HepG2 (cell line): ENCODE data around the gene ZNF616. TPM values are rescaled to one million over a fixed set of nuclear protein-coding genes. Genes with fewer than 3 reads are reported as not detected.

ENCODE experiments used
- ARHGAP35 ChIP-seq: sonication (generic); formaldehyde crosslinking; IDR thresholded peaks from 2 replicates; pipeline ENCODE4 v1.9.0; 2022; ENCODE audit warnings: mild to moderate bottlenecking, inconsistent platforms, moderate library complexity, missing genetic modification reagents, borderline replicate concordance
- BRD4 ChIP-seq: sonication (generic); formaldehyde crosslinking; IDR thresholded peaks from 2 replicates; pipeline ENCODE4 v1.4.0; 2020; ENCODE audit warnings: missing genetic modification reagents
- HDAC1 ChIP-seq: sonication (generic); formaldehyde crosslinking; IDR thresholded peaks from 2 replicates; pipeline ENCODE4 v1.5.1; 2020; ENCODE audit warnings: mild to moderate bottlenecking, missing genetic modification reagents
- KLF12 ChIP-seq: sonication (generic); formaldehyde crosslinking; IDR thresholded peaks from 2 replicates; pipeline ENCODE4 v1.4.0; 2020; ENCODE audit warnings: missing genetic modification reagents, borderline replicate concordance
- NCOA5 ChIP-seq: sonication (generic); formaldehyde crosslinking; IDR thresholded peaks from 2 replicates; pipeline ENCODE4 v1.4.0; 2020; ENCODE audit warnings: missing genetic modification reagents
- NFYC ChIP-seq: IDR thresholded peaks from 2 replicates; pipeline ENCODE4 v1.6.1; 2016; ENCODE audit warnings: missing genetic modification reagents, missing compliant biosample characterization
- RBFOX2 ChIP-seq: fragments of 200-400 bp; formaldehyde crosslinking; IDR thresholded peaks from 2 replicates; pipeline ENCODE4 v1.6.1; 2017; ENCODE audit warnings: low read depth, mild to moderate bottlenecking, low read length
- SP1 ChIP-seq, 2 experiments: fragments of 450-650 bp in 1 of 2; sonication (generic) in 1 of 2; formaldehyde crosslinking in 1 of 2; IDR thresholded peaks; 2 replicates each; pipeline versions ENCODE4 v1.4.0 to v1.6.1; 2016 to 2020; ENCODE audit warnings: missing genetic modification reagents in 1 of 2
- ZMAT3 ChIP-seq: sonication (generic); formaldehyde crosslinking; conservative IDR thresholded peaks from 2 replicates; pipeline ENCODE4 v1.7.0; 2021; ENCODE audit warnings: missing genetic modification reagents
- ZNF549 ChIP-seq: sonication (generic); formaldehyde crosslinking; IDR thresholded peaks from 2 replicates; pipeline ENCODE4 v1.5.0; 2020; ENCODE audit warnings: missing genetic modification reagents
- polyA plus RNA-seq, 8 experiments: library from polyadenylated mRNA; depleted of rRNA in 3 of 8; stranded (reverse) in 7 of 8; unstranded in 1 of 8; fragments of >200 nt; fragmentation: Illumina TruSeq in 4 of 8; extraction: Trizol in 4 of 8; gene quantifications; 2 replicates each; pipeline versions ENCODE4 v1.2.1 to v1.2.3, GENCODE V29; 2011 to 2016; ENCODE audit warnings: low read depth in 4 of 8, missing spikeins in 1 of 8, mixed read lengths in 1 of 8; ENCODE audit not compliant: insufficient read depth in 1 of 8
- total RNA-seq, 5 experiments: library from RNA; depleted of rRNA; stranded (reverse); fragments of >200 nt; fragmentation: Illumina TruSeq; extraction: Trizol; gene quantifications; 2 replicates each; pipeline ENCODE4 v1.2.3, GENCODE V29; 2016; ENCODE audit warnings: low read depth in 1 of 5
- TF ChIP-seq, protein P1 (sequence below): sonication (generic); formaldehyde crosslinking; IDR thresholded peaks from 2 replicates; pipeline ENCODE4 v1.5.1; 2020; ENCODE audit warnings: mild to moderate bottlenecking, missing genetic modification reagents, borderline replicate concordance
- TF ChIP-seq, protein P2 (sequence below): sonication (generic); formaldehyde crosslinking; IDR thresholded peaks from 2 replicates; pipeline ENCODE4 v1.8.0; 2022; ENCODE audit warnings: missing genetic modification reagents, mild to moderate bottlenecking, borderline replicate concordance
- TF ChIP-seq, protein P3 (sequence below): sonication (generic); formaldehyde crosslinking; IDR thresholded peaks from 2 replicates; pipeline ENCODE4 v1.4.0; 2020; ENCODE audit warnings: mild to moderate bottlenecking, missing genetic modification reagents

The ZNF616 gene
- total and polyA plus RNA-seq, 2 of the 13 experiments (the other 11 are each of a cell fraction or from before 2014, with no cell fraction given), result 2.2 to 10.4 TPM

DNA sequence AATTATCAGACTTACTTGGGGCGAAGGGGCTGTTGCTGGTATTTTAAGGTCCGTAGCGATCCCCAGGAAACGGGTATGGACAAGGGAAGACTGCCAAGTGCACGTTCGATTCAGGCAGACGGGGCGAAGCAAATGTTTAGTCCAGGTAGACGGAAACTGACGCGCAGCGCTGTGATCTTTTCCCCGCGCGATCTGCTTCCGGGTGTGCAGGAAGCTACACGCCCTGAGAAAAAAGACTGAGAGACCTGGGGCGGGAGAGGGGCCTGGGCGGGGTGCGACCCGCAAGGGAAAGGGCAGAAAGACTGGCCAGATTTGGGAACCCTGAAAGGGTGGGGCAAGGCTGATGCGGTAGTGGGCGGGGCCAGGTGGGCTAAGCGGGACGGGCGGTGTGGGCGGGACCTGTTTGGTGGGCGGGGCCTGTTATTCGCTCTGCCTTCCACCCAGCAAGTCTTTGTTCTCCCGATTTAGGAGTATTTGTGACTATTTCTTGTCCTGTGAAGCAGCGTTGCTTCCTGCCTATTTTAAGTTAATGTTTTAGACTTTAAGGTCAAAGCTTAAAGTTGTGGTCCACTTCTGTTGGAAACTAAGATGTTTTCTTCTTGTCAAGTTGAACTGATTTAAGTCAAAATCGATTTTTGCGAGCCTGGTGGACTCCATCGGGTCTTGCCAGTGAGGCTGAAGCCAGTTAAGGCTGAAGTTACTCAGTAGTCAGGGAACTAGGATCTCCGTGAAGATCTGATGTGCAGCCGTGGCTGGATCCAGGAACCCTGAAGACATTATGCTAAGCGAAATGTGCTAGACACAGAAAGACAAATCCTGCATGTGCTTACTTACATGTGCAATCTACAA, 31.8 kb upstream of the ZNF616 start, which contains the start of gene ZNF836 (continued):
- TF ChIP-seq, protein P1, sequence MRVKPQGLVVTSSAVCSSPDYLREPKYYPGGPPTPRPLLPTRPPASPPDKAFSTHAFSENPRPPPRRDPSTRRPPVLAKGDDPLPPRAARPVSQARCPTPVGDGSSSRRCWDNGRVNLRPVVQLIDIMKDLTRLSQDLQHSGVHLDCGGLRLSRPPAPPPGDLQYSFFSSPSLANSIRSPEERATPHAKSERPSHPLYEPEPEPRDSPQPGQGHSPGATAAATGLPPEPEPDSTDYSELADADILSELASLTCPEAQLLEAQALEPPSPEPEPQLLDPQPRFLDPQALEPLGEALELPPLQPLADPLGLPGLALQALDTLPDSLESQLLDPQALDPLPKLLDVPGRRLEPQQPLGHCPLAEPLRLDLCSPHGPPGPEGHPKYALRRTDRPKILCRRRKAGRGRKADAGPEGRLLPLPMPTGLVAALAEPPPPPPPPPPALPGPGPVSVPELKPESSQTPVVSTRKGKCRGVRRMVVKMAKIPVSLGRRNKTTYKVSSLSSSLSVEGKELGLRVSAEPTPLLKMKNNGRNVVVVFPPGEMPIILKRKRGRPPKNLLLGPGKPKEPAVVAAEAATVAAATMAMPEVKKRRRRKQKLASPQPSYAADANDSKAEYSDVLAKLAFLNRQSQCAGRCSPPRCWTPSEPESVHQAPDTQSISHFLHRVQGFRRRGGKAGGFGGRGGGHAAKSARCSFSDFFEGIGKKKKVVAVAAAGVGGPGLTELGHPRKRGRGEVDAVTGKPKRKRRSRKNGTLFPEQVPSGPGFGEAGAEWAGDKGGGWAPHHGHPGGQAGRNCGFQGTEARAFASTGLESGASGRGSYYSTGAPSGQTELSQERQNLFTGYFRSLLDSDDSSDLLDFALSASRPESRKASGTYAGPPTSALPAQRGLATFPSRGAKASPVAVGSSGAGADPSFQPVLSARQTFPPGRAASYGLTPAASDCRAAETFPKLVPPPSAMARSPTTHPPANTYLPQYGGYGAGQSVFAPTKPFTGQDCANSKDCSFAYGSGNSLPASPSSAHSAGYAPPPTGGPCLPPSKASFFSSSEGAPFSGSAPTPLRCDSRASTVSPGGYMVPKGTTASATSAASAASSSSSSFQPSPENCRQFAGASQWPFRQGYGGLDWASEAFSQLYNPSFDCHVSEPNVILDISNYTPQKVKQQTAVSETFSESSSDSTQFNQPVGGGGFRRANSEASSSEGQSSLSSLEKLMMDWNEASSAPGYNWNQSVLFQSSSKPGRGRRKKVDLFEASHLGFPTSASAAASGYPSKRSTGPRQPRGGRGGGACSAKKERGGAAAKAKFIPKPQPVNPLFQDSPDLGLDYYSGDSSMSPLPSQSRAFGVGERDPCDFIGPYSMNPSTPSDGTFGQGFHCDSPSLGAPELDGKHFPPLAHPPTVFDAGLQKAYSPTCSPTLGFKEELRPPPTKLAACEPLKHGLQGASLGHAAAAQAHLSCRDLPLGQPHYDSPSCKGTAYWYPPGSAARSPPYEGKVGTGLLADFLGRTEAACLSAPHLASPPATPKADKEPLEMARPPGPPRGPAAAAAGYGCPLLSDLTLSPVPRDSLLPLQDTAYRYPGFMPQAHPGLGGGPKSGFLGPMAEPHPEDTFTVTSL (CRISPR knock-in tag), result 0 out of 2 replicates have a peak, but pooled peaks have one; percentile 22
- TF ChIP-seq SP1 (IDR thresholded peaks at IDR 0.05) (no peak), SP1 (CRISPR knock-in tag; IDR thresholded peaks at IDR 0.05) (peak; percentile 45; the same call in 1 of the 2 replicates), BRD4 (CRISPR knock-in tag) (0 out of 2 replicates have a peak, but pooled peaks have one; percentile 13), ZMAT3 (no peak), NFYC (no peak), KLF12 (CRISPR knock-in tag) (peak; percentile 43; the same call in 1 of the 2 replicates), ZNF549 (CRISPR knock-in tag) (no peak), NCOA5 (no peak), HDAC1 (peak; percentile 65; the same call in 1 of the 2 replicates), ARHGAP35 (CRISPR knock-in tag) (no peak), RBFOX2 (0 out of 2 replicates have a peak, but pooled peaks have one; percentile 20)
- TF ChIP-seq, protein P2, sequence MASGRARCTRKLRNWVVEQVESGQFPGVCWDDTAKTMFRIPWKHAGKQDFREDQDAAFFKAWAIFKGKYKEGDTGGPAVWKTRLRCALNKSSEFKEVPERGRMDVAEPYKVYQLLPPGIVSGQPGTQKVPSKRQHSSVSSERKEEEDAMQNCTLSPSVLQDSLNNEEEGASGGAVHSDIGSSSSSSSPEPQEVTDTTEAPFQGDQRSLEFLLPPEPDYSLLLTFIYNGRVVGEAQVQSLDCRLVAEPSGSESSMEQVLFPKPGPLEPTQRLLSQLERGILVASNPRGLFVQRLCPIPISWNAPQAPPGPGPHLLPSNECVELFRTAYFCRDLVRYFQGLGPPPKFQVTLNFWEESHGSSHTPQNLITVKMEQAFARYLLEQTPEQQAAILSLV (CRISPR knock-in tag), result no peak
- TF ChIP-seq, protein P3, sequence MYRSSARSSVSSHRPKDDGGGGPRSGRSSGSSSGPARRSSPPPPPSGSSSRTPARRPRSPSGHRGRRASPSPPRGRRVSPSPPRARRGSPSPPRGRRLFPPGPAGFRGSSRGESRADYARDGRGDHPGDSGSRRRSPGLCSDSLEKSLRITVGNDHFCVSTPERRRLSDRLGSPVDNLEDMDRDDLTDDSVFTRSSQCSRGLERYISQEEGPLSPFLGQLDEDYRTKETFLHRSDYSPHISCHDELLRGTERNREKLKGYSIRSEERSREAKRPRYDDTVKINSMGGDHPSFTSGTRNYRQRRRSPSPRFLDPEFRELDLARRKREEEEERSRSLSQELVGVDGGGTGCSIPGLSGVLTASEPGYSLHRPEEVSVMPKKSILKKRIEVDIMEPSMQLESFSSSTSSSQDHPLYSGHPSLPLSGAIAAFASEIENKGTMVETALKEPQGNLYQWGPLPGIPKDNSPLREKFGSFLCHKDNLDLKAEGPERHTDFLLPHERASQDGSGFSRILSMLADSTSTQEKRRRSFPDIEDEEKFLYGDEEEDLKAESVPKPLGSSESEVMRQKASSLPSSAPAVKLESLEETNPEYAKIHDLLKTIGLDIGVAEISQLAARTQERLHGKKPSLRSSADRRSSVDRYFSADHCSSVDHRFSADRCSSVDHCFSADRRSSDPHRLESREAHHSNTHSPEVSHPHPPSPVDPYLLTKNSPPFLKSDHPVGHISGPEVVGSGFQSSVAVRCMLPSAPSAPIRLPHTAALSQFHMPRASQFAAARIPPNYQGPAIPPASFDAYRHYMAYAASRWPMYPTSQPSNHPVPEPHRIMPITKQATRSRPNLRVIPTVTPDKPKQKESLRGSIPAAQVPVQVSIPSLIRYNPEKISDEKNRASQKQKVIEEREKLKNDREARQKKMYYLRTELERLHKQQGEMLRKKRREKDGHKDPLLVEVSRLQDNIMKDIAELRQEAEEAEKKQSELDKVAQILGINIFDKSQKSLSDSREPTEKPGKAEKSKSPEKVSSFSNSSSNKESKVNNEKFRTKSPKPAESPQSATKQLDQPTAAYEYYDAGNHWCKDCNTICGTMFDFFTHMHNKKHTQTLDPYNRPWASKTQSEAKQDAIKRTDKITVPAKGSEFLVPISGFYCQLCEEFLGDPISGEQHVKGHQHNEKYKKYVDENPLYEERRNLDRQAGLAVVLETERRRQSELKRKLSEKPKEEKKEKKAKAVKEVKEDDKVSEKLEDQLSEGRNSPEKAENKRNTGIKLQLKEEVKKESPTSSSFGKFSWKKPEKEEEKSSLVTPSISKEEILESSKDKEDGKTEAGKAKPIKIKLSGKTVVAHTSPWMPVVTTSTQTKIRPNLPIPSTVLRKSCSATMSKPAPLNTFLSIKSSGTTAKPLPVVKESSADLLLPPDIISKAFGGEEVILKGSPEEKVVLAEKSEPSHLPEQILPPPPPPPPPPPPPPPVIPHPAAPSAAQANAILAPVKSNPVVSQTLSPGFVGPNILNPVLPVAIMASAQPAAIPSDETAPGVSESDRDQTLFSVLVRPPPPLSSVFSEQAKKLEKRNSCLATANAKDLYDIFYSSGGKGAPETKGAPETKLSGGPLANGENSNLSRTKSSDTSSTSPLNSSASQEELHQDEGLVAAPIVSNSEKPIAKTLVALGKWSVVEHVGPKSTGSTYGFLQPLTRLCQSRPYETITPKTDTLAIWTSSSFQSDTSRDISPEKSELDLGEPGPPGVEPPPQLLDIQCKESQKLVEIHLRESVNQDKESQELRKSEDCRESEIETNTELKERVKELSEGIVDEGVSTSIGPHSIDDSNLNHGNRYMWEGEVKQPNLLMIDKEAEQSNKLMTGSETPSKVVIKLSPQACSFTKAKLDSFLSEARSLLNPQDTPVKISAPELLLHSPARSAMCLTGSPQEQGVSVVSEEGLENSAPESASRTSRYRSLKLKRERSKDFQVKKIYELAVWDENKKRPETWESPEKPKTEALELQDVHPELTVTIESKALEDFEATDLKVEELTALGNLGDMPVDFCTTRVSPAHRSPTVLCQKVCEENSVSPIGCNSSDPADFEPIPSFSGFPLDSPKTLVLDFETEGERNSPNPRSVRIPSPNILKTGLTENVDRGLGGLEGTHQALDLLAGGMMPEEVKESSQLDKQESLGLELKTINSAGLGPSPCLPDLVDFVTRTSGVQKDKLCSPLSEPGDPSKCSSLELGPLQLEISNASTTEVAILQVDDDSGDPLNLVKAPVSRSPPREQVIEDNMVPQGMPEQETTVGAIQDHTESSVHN (CRISPR knock-in tag), result no peak
